Transverse colon (tissue), 4 donors: ENCODE measurements around the gene ARHGEF7. TPM values are rescaled to one million over a fixed set of nuclear protein-coding genes. Genes with fewer than 3 reads are reported as not detected.

Experiments used
- DNase-seq: peaks from one replicate; pipeline ENCODE4 v3.0.0-alpha.2; 2019
- H3K27ac ChIP-seq, 4 donors: fragments of 200-600 bp; sonication (generic); 2 replicates each; pipeline ENCODE4 v1.5.1; 2016 to 2018; ENCODE audit warnings: inconsistent platforms in 4 of 4
- H3K27me3 ChIP-seq: fragments of 200-600 bp; sonication (generic); 2 replicates; pipeline ENCODE4 v1.5.1; 2017; ENCODE audit warnings: inconsistent platforms
- H3K36me3 ChIP-seq, 4 donors: fragments of 200-600 bp; sonication (generic); 2 replicates each; pipeline ENCODE4 v1.5.1; 2017 to 2019; ENCODE audit warnings: inconsistent platforms in 4 of 4
- H3K4me1 ChIP-seq, 4 donors: fragments of 200-600 bp; sonication (generic); 2 replicates each; pipeline ENCODE4 v1.5.1; 2017 to 2020; ENCODE audit warnings: inconsistent platforms in 4 of 4
- H3K4me3 ChIP-seq, 4 donors: fragments of 200-600 bp; sonication (generic); 1 replicate in 1 of 4; 2 replicates in 3 of 4; pipeline versions ENCODE4 v1.5.1 to v1.6.1; 2017 to 2019; ENCODE audit warnings: inconsistent platforms in 4 of 4
- H3K9me3 ChIP-seq, 2 donors: fragments of 200-600 bp; sonication (generic); 2 replicates each; pipeline ENCODE4 v1.5.1; 2017 to 2019; ENCODE audit warnings: inconsistent platforms in 2 of 2
- EP300 ChIP-seq: sonication (generic); formaldehyde crosslinking; IDR thresholded peaks from one replicate; pipeline ENCODE4 v1.6.1; 2017; ENCODE audit warnings: antibody characterized with exemption, low read depth
- POLR2A ChIP-seq: fragments of 450-650 bp; IDR thresholded peaks from one replicate; pipeline ENCODE4 v1.6.1; 2016; ENCODE audit warnings: antibody characterized with exemption, mild to moderate bottlenecking, moderate library complexity
- POLR2AphosphoS5 ChIP-seq, 3 donors: sonication (generic); formaldehyde crosslinking; IDR thresholded peaks; one replicate each; pipeline ENCODE4 v1.6.1; 2016; ENCODE audit warnings: antibody characterized with exemption in 3 of 3
- WGBS, 2 donors: methylation state at CpG; one replicate each; pipeline ENCODE4 v1.1.5; 2018; ENCODE audit warnings: low coverage in 1 of 2; 5-methylcytosine and 5-hydroxymethylcytosine counted together
- in situ Hi-C, 4 donors: fragments of 200-750 bp; cut with MboI; loops; one replicate each; pipeline versions ENCODE4 v1.15.0 to v1.15.1; 2017; ENCODE audit warnings: low sequenced_read_pairs in 3 of 4, low pct_ligation_motif_present in 1 of 4, low pct_unique_long_range_greater_than_20kb in 1 of 4
- intact Hi-C: fragments of 100-400 bp; cut with DNase I; formaldehyde crosslinking; loops from one replicate; pipeline ENCODE4 v1.15.1; 2023; ENCODE audit warnings: low total_unique reads
- total RNA-seq, 4 donors: library from RNA; depleted of rRNA; stranded (reverse); fragments of >200 nt; gene quantifications; one replicate each; pipeline ENCODE4 v1.1.0, GENCODE V29; 2016
- TF ChIP-seq, protein P1 (sequence below), 5 experiments: fragments of 200-600 bp in 3 of 5; fragments of 450-650 bp in 2 of 5; sonication (generic) in 3 of 5; IDR thresholded peaks; 1 replicate in 2 of 5; 2 replicates in 3 of 5; pipeline ENCODE4 v1.5.1; 2016 to 2017; ENCODE audit warnings: antibody characterized with exemption in 5 of 5, inconsistent platforms in 3 of 5, mild to moderate bottlenecking in 2 of 5, moderate library complexity in 1 of 5

The ARHGEF7 gene
- total RNA-seq, 4 donors from 2014 or later, result 62.3 to 104 (median 75.6) TPM

DNA sequence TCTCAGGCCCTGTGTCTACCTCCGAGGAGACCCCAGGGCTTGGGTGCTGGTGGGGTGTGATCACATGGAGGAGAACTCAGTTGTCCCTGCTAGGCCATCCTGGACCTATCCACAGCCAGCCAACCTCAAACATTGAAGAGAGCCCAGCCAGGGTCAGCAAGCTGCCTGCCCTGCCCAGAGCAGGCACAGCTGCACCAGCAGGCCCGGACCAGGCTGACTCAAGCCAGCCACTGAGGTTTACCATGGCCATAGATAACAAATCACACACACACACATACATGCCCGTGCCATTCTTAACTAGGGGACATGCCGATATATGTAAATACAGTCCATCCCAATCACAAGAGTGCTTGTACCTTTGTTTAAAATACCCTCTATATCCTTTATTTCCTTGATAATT lies 8.1 kb downstream of the ARHGEF7 start:
- TF ChIP-seq POLR2AphosphoS5 (IDR thresholded peaks at IDR 0.05), result no peak
- TF ChIP-seq, protein P1, sequence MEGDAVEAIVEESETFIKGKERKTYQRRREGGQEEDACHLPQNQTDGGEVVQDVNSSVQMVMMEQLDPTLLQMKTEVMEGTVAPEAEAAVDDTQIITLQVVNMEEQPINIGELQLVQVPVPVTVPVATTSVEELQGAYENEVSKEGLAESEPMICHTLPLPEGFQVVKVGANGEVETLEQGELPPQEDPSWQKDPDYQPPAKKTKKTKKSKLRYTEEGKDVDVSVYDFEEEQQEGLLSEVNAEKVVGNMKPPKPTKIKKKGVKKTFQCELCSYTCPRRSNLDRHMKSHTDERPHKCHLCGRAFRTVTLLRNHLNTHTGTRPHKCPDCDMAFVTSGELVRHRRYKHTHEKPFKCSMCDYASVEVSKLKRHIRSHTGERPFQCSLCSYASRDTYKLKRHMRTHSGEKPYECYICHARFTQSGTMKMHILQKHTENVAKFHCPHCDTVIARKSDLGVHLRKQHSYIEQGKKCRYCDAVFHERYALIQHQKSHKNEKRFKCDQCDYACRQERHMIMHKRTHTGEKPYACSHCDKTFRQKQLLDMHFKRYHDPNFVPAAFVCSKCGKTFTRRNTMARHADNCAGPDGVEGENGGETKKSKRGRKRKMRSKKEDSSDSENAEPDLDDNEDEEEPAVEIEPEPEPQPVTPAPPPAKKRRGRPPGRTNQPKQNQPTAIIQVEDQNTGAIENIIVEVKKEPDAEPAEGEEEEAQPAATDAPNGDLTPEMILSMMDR (IDR thresholded peaks at IDR 0.05), result no peak
- no peak for TF ChIP-seq EP300
- TF ChIP-seq POLR2A, result no peak
- in situ Hi-C loops, result no loop called here
- Histone ChIP-seq H3K27ac (no peak overlapping the region), H3K36me3 (no peaks in the 10 kb centered on the region), H3K4me1 (no peaks in the 10 kb centered on the region), H3K27me3 (peaks cover 27% of the 10 kb centered on the region), H3K4me3 (no peak overlapping the region), H3K9me3 (no peaks in the 10 kb centered on the region)
- WGBS, 2 donors, result 84 to 85% methylated on average over 3 to 4 of the region's 4 CpGs
- intact Hi-C loops, result no loop called here
- no peak for DNase-seq

- in situ Hi-C loops (no loop called here), intact Hi-C loops (no loop called here)
- no peak for DNase-seq
- Histone ChIP-seq H3K4me3 (no peak overlapping the region), H3K27ac (no peak overlapping the region), H3K9me3 (no peaks in the 10 kb centered on the region), H3K27me3 (peaks cover 23% of the 10 kb centered on the region), H3K4me1 (no peaks in the 10 kb centered on the region), H3K36me3 (no peaks in the 10 kb centered on the region)
- TF ChIP-seq, protein P1 (IDR thresholded peaks at IDR 0.05), result no peak
- TF ChIP-seq EP300 (no peak), POLR2AphosphoS5 (IDR thresholded peaks at IDR 0.05) (no peak), POLR2A (no peak)
- WGBS, 2 donors, result 83% methylated on average over 7 of the region's 8 CpGs; no CpG with 5 or more reads in 1 of the 2 donors
Measured at GRCh38 chr13:111123649-111124048, 8.5 kb downstream of the ARHGEF7 start.

GRCh38 chr13:111126509-111126908 lies 11.4 kb downstream of the ARHGEF7 start:
- peaks cover 19% of the 10 kb centered on the region for H3K27me3 ChIP-seq

GRCh38 chr13:111129465-111130115 lies 14.5 kb downstream of the ARHGEF7 start:
- in situ Hi-C loops (no loop called here), intact Hi-C loops (no loop called here)
- H3K27me3 ChIP-seq, result peaks cover 14% of the 10 kb centered on the region
- no peak for DNase-seq
- TF ChIP-seq POLR2AphosphoS5 (IDR thresholded peaks at IDR 0.05) (no peak), POLR2A (no peak), EP300 (no peak)
- TF ChIP-seq, protein P1 (IDR thresholded peaks at IDR 0.05), result no peak
- WGBS, 2 donors, result 55 to 56% methylated on average over 9 of the region's 9 CpGs
- no peaks in the 10 kb centered on the region for H3K36me3 ChIP-seq
- H3K4me1 ChIP-seq, result no peaks in the 10 kb centered on the region
- H3K9me3 ChIP-seq, result no peaks in the 10 kb centered on the region
- no peak overlapping the region for H3K4me3 ChIP-seq
- no peak overlapping the region for H3K27ac ChIP-seq

More at GRCh38 chr13:111126509-111126908, 11.4 kb downstream of the ARHGEF7 start:
- H3K27ac ChIP-seq, result no peak overlapping the region
- no peaks in the 10 kb centered on the region for H3K9me3 ChIP-seq
- no peak overlapping the region for H3K4me3 ChIP-seq
- in situ Hi-C loops, result no loop called here
- intact Hi-C loops, result no loop called here
- H3K4me1 ChIP-seq, result no peaks in the 10 kb centered on the region
- H3K36me3 ChIP-seq, result no peaks in the 10 kb centered on the region
- no peak for DNase-seq
- TF ChIP-seq EP300 (no peak), POLR2A (no peak), POLR2AphosphoS5 (IDR thresholded peaks at IDR 0.05) (no peak)
- TF ChIP-seq, protein P1 (IDR thresholded peaks at IDR 0.05), result no peak
